HEK293 (cell line): ENCODE results near the gene PDE6B.

ENCODE experiments used
- CTCF ChIP-seq: fragments of 450-650 bp; formaldehyde crosslinking; IDR thresholded peaks from 2 replicates; pipeline ENCODE4 v1.5.1; 2016; ENCODE audit warnings: missing biosample characterization, missing genetic modification characterization
- YY1 ChIP-seq: fragments of 450-650 bp; formaldehyde crosslinking; IDR thresholded peaks from 2 replicates; pipeline ENCODE4 v1.5.1; 2018; ENCODE audit warnings: missing biosample characterization, missing genetic modification characterization
- ZNF140 ChIP-seq: fragments of 450-650 bp; formaldehyde crosslinking; IDR thresholded peaks from 2 replicates; pipeline ENCODE4 v1.5.1; 2016; ENCODE audit warnings: missing biosample characterization, missing genetic modification characterization
- ZNF645 ChIP-seq: fragments of 450-650 bp; formaldehyde crosslinking; IDR thresholded peaks from 2 replicates; pipeline ENCODE4; 2016; ENCODE audit warnings: missing biosample characterization, missing genetic modification characterization
- TF ChIP-seq, protein P1 (sequence below): fragments of 450-650 bp; formaldehyde crosslinking; IDR thresholded peaks from 2 replicates; pipeline ENCODE4 v1.5.1; 2017; ENCODE audit warnings: missing biosample characterization, missing genetic modification characterization

DNA sequence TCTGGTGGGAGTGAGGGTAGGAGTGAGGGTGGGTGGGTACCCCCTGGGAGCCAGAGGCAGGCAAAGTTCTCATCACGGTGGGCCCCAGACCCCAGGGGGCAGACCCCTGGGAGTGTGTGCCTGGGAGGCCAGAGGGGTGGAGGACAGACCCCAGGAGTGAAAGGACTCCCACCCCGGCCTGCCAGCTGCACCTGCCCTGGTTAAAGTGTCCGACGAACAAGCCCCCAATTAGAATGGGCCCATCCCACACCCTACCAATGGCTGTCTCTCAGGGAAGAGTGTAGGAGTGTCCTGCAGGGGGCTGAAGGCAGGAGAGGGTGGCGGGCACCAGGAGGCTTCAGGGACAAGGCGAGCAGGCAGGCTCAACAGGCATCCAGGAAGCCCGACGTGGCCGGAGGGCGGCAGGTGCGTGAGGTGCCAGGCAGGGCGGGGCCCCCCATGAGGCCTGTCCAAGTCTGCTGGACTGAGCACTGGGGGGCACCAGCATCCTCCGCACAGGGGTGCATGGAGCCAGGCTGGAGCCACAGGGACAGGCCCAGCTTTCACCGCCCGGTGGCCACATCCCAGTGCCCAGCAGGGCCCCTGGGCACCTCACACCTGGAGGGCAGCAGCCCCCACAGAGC lies 8.7 kb downstream of the PDE6B start:
- TF ChIP-seq YY1 (tag by site-specific recombination), result no peak
- no peak for TF ChIP-seq CTCF (tag by site-specific recombination)
- TF ChIP-seq ZNF140 (tag by site-specific recombination), result no peak
- no peak for TF ChIP-seq ZNF645
- TF ChIP-seq, protein P1, sequence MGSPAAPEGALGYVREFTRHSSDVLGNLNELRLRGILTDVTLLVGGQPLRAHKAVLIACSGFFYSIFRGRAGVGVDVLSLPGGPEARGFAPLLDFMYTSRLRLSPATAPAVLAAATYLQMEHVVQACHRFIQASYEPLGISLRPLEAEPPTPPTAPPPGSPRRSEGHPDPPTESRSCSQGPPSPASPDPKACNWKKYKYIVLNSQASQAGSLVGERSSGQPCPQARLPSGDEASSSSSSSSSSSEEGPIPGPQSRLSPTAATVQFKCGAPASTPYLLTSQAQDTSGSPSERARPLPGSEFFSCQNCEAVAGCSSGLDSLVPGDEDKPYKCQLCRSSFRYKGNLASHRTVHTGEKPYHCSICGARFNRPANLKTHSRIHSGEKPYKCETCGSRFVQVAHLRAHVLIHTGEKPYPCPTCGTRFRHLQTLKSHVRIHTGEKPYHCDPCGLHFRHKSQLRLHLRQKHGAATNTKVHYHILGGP (tag by site-specific recombination), result no peak
